ENCODE measurements around the gene LMF1. TPM values are rescaled to one million over a fixed set of nuclear protein-coding genes. Genes with fewer than 3 reads are reported as not detected.

Gene LMF1
- total RNA-seq, 1 donor = 35.8 TPM

DNA sequence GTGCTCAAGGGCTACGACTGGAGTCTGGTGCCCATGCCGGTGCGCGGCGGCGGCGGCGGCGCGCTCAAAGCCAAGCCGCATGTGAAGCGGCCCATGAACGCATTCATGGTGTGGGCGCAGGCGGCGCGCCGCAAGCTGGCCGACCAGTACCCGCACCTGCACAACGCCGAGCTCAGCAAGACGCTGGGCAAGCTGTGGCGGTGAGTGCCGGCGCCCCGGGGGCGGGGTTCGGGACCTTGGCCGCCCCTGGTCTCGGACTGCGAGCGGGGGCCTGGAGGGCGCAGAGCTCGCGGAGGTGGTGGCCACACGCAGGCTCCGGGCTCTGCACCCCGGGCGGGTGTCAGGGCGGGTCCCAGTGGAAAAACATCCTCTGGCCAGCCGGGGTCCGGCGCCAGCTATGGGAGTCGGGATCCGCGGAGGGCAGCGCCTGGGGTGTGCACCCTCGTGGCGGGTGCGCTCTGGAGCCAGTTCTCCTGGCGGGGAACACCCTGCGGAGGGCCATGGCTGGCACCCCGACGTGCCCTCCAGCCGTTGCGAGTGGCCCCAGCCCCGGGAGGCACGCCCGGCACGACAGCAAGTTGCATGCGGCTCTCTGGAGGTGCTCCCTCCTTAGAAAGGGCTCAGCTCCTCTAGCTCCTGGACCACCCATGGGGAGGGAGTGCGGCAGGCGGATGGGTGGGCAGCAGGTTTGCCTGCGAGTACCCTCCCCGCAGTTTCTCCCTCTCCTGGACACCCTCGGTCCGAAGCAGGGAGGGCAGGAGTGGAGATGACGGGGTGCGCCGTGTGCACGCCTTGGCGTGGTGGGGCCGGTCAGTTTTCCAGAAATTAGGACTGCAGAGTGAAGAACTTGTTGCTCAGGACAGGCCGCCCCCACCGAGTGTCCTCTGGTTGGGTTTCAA is 11.6 kb upstream of the LMF1 start:
- H4K20me1 ChIP-seq (ENCODE audit: insufficient read depth, low read length) = no peaks in the 10 kb centered on the region
- H3K36me3 ChIP-seq (ENCODE audit: insufficient read depth, low read length) = no peaks in the 10 kb centered on the region
- H2AFZ ChIP-seq (ENCODE audit: low read length) = no peak overlapping the region
- peak; percentile 93 for DNase-seq (ENCODE audit: insufficient read length, low spot score, missing footprints)
- no peak overlapping the region for H3K4me2 ChIP-seq (ENCODE audit: insufficient read depth, low read length)
- no peaks in the 10 kb centered on the region for H3K4me1 ChIP-seq (ENCODE audit: insufficient read depth, low read length)
- H3K27me3 ChIP-seq (ENCODE audit: insufficient read depth, low read length) = peaks cover 68% of the 10 kb centered on the region
- no peaks in the 10 kb centered on the region for H3K9me3 ChIP-seq (ENCODE audit: low read depth, low read length)
- no peaks in the 10 kb centered on the region for H3K79me2 ChIP-seq (ENCODE audit: insufficient read depth, low read length)
- no peak overlapping the region for H3K27ac ChIP-seq (ENCODE audit: low read depth, low read length)
- H3K4me3 ChIP-seq (ENCODE audit: insufficient read depth, low read length) = no peak overlapping the region
- TF ChIP-seq, protein P1, sequence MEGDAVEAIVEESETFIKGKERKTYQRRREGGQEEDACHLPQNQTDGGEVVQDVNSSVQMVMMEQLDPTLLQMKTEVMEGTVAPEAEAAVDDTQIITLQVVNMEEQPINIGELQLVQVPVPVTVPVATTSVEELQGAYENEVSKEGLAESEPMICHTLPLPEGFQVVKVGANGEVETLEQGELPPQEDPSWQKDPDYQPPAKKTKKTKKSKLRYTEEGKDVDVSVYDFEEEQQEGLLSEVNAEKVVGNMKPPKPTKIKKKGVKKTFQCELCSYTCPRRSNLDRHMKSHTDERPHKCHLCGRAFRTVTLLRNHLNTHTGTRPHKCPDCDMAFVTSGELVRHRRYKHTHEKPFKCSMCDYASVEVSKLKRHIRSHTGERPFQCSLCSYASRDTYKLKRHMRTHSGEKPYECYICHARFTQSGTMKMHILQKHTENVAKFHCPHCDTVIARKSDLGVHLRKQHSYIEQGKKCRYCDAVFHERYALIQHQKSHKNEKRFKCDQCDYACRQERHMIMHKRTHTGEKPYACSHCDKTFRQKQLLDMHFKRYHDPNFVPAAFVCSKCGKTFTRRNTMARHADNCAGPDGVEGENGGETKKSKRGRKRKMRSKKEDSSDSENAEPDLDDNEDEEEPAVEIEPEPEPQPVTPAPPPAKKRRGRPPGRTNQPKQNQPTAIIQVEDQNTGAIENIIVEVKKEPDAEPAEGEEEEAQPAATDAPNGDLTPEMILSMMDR (IDR thresholded peaks at IDR 0.05; ENCODE audit: extremely low read depth, low read depth, low read length) = no peak

DNA sequence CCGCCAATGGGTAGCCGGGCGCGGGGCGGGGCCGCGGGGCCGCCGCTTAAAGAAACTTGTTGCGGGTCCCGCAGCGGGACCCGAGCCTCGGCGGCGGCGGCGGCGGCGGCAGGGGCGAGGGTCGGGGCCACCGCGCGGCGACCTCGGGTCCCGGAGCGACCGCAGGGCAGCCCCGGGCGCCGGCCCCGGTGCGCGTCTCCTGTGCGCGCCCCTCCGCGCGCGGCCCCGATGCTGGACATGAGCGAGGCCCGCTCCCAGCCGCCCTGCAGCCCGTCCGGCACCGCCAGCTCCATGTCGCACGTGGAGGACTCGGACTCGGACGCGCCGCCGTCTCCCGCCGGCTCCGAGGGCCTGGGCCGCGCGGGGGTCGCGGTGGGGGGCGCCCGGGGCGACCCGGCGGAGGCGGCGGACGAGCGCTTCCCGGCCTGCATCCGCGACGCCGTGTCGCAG is 10.9 kb upstream of the LMF1 start, which contains the start of gene SOX8:
Gene SOX8, plus strand, starts transcription at position 76 of the 450 bp plus-strand sequence. Its CDS starts 153 bp downstream, at position 229.
- no peak within 1 kb of the TSS for H2AFZ ChIP-seq (ENCODE audit: low read length)
- H3K4me1 ChIP-seq (ENCODE audit: insufficient read depth, low read length) = no peaks in the 10 kb centered on the region
- H3K4me2 ChIP-seq (ENCODE audit: insufficient read depth, low read length) = peak within 1 kb of the TSS; percentile 9

DNA sequence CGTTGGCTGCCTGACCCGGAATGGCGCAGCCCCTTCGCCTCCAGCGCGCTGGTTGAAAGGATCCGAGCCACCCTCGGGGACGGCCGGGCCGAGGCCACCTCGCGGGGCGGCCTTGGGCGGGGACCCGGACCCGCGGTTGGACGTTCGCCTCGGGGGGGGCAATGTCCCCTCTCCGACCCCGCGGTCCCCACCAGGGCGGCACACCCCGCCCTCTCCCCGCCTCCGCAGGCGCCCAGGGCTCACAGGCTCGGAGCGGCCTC is 9.7 kb upstream of the LMF1 start:
- no peaks in the 10 kb centered on the region for H3K9me3 ChIP-seq (ENCODE audit: low read depth, low read length)
- H3K36me3 ChIP-seq (ENCODE audit: insufficient read depth, low read length) = no peaks in the 10 kb centered on the region
- H3K27me3 ChIP-seq (ENCODE audit: insufficient read depth, low read length) = peaks cover 57% of the 10 kb centered on the region
- H3K79me2 ChIP-seq (ENCODE audit: insufficient read depth, low read length) = no peaks in the 10 kb centered on the region
- H4K20me1 ChIP-seq (ENCODE audit: insufficient read depth, low read length) = no peaks in the 10 kb centered on the region
- TF ChIP-seq, protein P1 (IDR thresholded peaks at IDR 0.05; ENCODE audit: extremely low read depth, low read depth, low read length) = no peak
- H3K4me1 ChIP-seq (ENCODE audit: insufficient read depth, low read length) = no peaks in the 10 kb centered on the region
- DNase-seq (ENCODE audit: insufficient read length, low spot score, missing footprints) = no peak
- no peak overlapping the region for H3K4me3 ChIP-seq (ENCODE audit: insufficient read depth, low read length)
- no peak overlapping the region for H3K4me2 ChIP-seq (ENCODE audit: insufficient read depth, low read length)
- H3K27ac ChIP-seq (ENCODE audit: low read depth, low read length) = no peak overlapping the region
- no peak overlapping the region for H2AFZ ChIP-seq (ENCODE audit: low read length)

More for the DNA sequence above, 10.9 kb upstream of the LMF1 start, which contains the start of gene SOX8:
- H3K4me3 ChIP-seq (ENCODE audit: insufficient read depth, low read length) = peak within 1 kb of the TSS; percentile 40
- H3K79me2 ChIP-seq (ENCODE audit: insufficient read depth, low read length) = no peaks in the 10 kb centered on the region
- H3K27ac ChIP-seq (ENCODE audit: low read depth, low read length) = no peak within 1 kb of the TSS
- no peaks in the 10 kb centered on the region for H3K36me3 ChIP-seq (ENCODE audit: insufficient read depth, low read length)
- peak; percentile 93 for DNase-seq (ENCODE audit: insufficient read length, low spot score, missing footprints)
- no peaks in the 10 kb centered on the region for H4K20me1 ChIP-seq (ENCODE audit: insufficient read depth, low read length)
- TF ChIP-seq, protein P1 (IDR thresholded peaks at IDR 0.05; ENCODE audit: extremely low read depth, low read depth, low read length) = no peak
- H3K27me3 ChIP-seq (ENCODE audit: insufficient read depth, low read length) = peaks cover 62% of the 10 kb centered on the region
- H3K9me3 ChIP-seq (ENCODE audit: low read depth, low read length) = no peaks in the 10 kb centered on the region

DNA sequence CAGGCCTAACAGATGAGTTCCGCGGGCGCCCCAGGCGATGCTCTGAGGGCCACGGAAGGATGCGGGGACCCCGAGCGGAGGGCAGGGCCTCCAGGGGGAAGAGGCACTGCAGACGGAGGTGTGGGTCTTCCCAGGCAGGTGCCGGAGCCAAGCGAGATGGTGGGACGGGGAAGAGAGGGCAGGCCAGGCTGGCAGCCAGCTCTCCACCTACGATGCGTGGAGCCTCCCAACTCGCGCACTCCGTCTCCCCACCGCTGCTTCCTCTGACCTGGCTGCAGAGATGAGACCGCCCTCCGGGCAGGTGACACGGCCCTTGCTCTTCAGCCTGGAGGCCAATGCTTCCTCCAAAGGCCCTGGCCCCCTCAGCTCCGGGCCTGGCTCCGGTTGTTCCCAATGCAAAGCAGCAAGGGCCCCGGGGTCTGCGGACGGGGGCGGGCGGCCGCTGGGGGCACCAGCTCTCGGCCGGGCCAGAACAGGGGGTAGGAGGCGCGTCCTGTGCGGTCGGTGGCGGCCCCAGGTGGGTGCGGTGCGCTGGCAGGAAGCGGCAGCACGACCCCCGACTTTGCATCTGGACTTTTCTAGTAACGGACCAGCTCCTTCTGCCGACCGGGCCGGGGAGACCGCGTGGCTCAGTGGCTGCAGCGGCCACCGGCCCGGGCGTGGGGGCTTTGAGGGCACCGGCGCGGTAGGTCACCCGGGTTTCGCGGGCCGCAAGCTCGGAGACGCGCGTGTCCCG is 9.2 kb upstream of the LMF1 start:
- Histone ChIP-seq H3K4me1 (ENCODE audit: insufficient read depth, low read length) (no peaks in the 10 kb centered on the region), H4K20me1 (ENCODE audit: insufficient read depth, low read length) (no peaks in the 10 kb centered on the region), H3K4me3 (ENCODE audit: insufficient read depth, low read length) (no peak overlapping the region), H3K9me3 (ENCODE audit: low read depth, low read length) (no peaks in the 10 kb centered on the region), H3K4me2 (ENCODE audit: insufficient read depth, low read length) (no peak overlapping the region), H3K27ac (ENCODE audit: low read depth, low read length) (no peak overlapping the region), H3K27me3 (ENCODE audit: insufficient read depth, low read length) (peaks cover 57% of the 10 kb centered on the region), H3K36me3 (ENCODE audit: insufficient read depth, low read length) (no peaks in the 10 kb centered on the region), H3K79me2 (ENCODE audit: insufficient read depth, low read length) (no peaks in the 10 kb centered on the region), H2AFZ (ENCODE audit: low read length) (no peak overlapping the region)
- no peak for DNase-seq (ENCODE audit: insufficient read length, low spot score, missing footprints)
- TF ChIP-seq, protein P1 (IDR thresholded peaks at IDR 0.05; ENCODE audit: extremely low read depth, low read depth, low read length) = no peak

All from osteoblast (primary cell).